Activated CD4-positive, CD25-positive, alpha-beta regulatory T cell treated with anti-CD3 and anti-CD28 coated beads, Interleukin-2, amount 50 U/mL, for 24 hours (primary cell): ENCODE data around the gene MSANTD3.
"Not testable (repeated sequence)": the region's sequence is repeated elsewhere in the genome, so short reads cannot be mapped to it uniquely, and the experiment has no call there.

Experiments used
- ATAC-seq, 2 donors: fragments of 150-1000 bp; cut with Tn5 transposase; one replicate each; pipeline ENCODE4 v1.10.0; 2021; ENCODE audit warnings: mild to moderate bottlenecking in 1 of 2, moderate library complexity in 1 of 2

MSANTD3 gene, protein sequence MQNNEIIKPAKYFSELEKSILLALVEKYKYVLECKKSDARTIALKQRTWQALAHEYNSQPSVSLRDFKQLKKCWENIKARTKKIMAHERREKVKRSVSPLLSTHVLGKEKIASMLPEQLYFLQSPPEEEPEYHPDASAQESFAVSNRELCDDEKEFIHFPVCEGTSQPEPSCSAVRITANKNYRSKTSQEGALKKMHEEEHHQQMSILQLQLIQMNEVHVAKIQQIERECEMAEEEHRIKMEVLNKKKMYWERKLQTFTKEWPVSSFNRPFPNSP

DNA sequence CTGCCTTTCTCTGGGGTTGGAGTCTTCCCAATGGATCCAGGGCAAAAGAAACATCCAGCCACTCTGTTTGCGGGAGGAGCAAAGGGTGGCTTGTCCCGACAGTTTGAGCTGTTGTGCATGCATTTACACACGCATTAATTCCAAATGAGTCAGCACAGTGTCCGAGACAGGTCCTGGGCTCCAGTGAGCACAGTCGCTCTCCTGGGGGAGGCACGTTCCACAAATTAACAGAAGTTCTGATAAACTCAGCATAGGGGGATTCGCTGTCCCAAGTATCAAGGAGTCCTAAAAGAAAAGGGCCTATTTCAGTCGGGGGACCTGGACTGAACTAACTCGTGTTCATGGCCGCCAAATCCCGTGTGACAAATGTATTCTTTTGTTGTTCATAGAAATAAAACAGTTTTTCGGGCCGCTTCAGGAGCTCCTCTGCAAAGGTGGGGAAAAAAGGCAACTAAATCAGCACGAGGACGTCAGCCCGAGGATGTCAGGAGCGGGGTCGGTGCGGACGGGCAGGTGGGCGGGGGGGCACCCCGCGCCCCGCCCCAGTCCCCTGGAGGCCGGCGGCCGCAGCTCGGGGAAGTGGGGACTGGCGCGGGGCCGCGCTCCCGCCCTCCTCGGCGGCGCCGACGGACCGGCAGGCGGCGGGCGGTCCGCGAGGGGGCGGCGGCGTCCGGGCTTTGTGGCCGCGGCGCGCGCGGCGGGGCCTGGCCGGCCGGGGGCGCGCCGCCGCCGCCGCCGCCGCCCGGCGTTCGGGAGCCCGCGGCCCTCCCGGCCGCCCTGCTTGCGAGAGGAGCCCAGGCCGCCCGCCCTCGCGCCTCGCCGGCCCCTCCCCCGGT, at the start of gene MSANTD3:
TSS of gene MSANTD3 (plus strand) at position 614 of the 836 bp plus-strand sequence. CDS start 14,796 bp downstream, outside the sequence.
- peak; percentile 77 to 85 for ATAC-seq

DNA sequence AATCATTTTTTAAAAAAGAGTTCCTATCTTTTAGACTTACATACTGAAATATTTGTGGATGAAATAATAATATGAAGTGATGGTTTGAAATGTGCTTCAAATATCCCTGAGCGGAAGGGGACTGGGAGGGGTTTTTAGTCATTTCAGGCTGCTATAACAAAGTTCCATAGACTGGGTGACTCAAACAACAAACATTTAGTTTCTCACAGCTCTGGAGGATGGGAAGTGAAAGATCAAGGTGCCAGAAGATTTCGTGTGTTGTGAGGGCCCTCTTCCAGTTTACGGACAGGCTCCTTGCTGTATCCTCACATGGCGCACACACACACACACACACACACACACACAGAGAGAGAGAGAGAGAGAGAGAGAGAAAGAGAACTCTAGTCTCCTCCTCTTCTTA, 47.1 kb upstream of the MSANTD3 start:
- no peak for ATAC-seq

DNA sequence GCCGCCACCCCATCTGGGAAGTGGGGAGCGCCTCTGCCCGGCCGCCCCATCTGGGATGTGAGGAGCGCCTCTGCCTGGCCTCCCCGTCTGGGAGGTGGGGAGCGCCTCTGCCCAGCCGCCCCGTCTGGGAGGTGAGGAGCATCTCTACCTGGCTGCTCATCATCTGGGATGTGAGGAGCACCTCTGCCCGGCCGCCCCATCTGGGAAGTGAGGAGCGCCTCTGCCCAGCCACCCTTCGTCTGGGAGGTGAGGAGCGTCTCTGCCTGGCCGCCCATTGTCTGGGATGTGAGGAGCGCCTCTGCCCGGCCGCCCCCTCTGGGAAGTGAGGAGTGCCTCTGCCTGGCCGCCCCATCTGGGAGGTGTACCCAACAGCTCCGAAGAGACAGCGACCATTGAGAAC, 34.0 kb upstream of the MSANTD3 start:
- not testable (repeated sequence) for ATAC-seq

DNA sequence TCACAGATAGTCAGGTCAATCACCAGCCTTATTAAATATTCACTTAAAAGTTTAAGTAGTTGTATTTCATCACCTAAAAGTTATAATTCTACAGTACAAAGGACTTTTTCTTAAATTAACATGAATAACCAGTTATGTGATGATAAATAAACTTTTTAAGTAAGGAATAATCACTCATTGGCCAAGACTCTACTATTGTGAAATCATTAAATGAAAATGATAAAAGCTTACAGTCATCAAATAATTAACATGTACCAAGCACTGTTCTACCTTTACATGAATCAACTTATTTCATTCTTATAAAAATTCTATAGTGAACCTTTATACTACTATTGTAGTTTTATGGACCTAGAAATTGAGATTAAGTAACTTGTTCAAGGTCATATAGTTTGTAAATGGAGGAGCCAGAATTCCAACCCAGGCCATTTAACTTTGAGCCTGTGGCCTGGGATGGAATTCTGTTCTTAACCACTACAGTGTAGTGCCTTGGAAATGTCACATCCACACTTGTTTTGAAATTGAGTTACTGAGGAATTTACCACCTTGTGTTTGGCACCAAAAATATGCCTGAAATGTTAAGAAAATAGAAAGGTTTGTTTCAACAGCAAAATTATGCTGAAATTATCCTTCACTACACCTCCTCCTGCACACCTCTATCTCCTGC, 32.8 kb upstream of the MSANTD3 start:
- no peak for ATAC-seq

DNA sequence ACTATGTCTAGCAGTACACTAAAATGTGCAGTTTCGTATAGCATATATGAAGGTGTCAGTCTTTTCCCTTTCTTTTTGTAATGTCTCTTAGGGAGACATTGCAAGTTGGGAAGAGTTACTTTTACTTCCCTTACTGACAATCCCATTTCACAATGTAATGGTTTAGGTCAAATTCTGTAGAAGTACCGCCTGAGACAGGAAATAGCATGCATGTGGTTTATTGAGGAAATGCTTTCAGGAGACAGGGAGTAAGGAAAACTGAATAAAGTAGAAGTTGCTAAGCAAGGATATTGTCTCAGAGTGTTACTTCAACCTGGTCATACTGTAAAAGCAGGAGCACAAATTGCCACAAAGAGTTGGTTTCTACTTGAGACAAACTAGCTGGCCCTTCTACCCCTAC, 32.1 kb upstream of the MSANTD3 start:
- ATAC-seq, result no peak

DNA sequence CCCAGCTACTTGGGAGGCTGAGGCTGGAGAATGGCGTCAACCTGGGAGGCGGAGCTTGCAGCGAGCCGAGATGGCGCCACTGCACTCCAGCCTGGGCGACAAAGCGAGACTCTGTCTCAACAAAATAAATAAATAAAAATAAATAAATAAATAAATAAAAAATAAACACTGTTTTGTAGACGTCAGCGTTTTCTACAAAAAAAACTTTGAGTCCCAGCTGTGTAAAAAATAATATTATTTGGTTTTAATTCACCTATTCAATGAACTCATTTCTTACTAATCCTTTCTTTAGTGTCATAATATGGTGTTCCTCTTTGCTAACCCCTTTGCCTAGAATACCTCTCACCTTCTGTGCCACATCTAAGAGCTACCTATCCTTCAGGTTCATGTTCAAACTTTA, 30.2 kb upstream of the MSANTD3 start:
- ATAC-seq, result no peak

DNA sequence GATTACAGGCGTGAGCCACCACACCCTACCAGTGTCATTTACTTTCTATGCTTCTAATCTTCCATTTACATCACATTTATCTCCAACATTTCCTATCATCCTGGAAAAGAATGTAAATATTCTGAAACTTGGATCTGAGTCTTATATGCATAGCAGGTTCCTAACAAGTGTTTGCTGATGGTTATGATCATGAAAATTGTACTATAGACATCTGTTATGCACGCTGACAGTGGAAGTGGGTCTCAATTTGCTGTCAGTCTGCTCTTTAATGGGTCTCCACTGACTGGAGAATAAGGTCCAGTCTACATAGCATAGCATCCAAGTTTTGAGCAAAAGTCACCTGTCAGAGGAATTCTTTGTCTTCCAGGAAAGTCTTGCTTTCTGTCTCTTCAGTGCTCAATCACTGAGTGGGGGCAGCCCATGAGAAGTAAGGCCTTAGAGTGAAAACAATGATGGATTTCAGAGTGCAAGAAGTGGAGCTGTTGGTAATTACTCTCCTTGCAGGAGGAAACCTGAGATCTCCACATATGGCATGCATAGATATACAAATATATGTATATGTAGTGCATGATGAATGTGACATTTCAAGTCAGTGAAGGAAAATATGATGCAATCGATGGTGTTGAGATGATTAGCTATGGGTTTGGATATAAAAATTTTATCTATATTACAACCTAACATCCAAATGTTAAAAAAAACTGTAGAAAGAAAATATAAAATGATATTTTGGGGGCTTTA, 29.2 kb upstream of the MSANTD3 start:
- ATAC-seq, result no peak

DNA sequence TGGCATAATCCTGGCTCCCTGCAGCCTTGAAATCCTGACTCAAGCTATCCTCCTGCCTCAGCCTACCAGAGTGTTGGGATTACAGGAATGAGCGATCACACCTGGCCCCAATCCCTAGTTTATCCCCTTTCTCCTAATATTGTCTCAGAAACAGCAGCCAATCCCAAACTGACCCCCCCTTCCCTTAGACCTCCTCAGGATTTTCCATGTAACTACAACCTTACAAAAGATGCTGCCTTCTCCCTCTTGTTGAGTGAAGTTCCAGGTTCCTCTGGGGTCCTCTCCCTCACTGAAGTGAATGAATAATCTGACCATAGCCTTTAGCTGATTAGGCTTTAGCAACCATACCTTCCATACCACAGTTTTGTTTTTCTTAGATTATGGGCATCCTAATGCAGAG, 25.9 kb upstream of the MSANTD3 start:
- ATAC-seq, result no peak

DNA sequence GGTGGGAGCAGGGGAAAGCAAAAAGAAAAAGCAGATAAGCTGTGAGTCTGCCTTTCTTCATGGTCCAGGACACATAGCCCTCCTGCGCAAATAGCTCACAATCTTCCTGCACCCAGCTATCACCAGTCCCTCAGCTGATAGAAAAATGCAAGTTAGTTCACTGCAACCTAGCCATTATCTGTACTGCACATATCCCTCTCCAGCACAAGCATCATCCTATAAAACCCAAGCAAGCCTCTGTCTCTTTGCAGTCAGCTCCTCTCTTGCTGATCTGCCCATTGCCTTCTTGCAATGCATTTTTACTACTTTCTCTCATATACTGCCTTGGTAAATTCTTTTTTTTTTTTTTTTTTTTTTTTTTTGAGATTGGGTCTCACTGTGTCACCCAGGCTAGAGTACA, 20.0 kb upstream of the MSANTD3 start:
- ATAC-seq, result no peak

DNA sequence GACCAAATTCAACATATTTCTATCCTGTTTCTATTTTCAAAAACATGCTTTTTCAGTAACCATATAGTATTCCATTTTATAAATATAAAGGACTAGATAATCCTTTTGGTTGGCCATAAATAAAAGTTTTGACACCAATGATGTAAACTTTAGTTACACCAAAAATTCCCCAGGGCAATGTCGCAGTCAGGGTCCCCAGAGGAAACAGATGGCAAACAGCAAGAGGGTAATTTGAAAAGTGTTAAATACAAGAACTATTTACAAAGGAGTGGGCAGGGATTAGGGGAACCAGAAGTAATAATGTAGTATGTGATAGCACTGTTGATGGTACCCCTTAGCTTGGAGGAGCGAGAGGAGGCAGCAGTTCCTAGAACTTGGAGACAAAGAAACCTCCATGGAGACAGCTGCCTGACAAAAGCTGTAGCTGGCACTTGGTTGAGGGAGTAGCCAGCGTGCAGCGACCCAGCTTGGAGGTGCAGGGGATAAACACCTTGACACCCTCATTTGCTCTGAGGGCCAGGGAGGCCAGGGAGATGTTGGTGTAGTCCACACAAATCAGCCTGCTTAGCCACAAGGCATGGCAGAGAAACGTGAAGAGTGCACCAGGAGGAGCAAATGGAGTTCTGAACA, 18.3 kb upstream of the MSANTD3 start:
- ATAC-seq, result no peak

DNA sequence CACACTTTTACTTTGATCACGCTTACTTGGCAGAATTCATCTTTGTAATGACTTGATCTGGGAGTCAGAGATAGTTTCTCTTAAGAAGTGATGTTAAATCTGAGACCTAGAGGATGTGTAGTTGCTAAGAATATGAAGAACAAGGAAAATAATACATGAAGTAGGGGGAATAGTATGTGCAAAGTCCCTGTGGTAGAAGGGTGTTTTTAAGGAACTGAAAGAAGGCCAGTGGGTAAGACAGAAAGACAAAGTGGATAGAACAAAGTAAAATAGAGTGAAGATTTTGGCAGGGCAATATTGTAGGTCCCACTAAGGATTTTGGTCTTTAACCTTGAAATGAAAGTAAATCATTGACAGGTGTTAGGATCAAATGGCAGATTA, 17.8 kb upstream of the MSANTD3 start:
- ATAC-seq, result no peak

DNA sequence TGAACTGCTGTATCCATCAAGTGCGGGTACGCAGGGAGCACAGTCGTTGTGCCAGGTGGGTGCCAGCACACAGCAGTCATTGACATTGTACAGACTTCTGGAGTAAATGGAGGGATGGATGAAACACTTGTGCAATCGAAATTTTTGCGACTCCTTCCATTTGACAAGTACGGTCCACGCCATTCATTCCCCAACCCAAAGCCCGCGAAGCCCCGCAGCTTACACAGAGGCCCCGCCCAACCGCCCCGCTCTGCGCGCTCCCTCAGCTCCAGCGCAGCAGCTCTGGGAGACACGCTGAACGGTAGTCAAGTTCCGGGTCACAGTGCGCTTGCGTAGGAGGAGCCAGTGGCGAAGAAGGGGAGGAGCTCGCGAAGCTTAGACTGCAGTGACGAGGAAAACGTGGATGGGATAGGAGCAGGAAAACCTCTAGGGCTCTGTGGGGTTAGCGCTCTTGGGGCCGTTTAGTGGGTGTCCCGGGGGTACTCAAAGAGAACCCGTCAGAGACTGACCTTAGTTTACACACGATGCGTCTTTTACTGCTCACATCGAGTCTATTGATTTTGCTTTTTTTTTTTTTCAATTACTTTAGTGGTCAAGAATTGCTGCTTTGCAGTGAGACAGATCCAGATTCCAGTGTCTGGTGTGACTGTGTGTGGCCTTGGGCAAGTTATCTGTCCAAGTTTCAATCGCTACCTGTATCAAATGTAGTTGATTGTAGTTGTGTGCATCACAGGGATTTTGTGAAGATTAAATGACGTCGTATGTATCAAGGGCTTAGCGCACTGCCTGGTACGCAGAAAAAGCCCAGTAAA, 15.3 kb upstream of the MSANTD3 start:
- ATAC-seq, result peak; percentile 99 to 100

DNA sequence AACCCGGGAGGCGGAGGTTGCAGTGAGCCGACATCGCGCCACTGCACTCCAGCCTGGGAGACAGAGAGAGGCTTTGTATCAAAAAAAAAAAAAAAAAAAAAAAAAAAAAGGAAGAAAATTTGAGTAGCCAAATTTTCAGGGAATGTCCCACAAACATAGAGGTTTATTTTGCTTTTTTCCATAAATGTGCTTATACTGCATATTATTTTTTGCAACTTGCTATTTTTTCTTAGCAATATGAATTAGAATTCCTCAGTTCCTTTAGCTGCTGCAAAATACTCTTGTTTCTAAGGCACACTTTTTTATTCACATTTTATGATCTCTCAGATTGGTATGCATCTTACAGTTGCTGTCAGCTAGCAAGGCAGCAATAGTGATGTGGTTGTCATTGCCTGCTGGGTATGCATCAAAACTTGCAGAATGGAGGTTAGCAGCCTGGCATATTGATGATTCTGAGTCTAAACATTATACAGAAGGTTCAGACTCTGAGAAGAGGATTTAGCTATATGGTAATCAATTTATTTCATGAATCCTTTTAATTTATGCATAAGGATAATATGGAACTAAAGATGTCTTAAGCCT, 13.0 kb upstream of the MSANTD3 start:
- no peak for ATAC-seq

DNA sequence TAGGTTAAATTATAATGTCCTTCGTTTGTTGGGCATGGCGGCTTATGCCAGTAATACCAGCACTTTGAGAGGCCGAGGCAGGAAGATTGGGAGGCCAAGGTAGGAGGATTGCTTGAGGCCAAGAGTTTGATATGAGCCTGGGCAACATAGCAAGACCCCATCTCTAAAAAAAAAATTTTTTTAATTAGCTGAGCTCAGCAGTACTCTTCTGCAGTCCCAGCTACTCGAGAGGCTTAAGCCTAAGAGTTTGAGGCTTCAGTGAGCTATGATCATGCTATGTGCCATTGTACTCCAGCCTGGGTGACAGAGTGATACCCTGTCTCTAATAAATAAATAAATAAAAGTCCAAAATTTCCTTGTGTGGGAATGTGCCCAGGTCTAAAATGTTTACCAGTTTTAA, 9.1 kb upstream of the MSANTD3 start:
- ATAC-seq, result no peak

DNA sequence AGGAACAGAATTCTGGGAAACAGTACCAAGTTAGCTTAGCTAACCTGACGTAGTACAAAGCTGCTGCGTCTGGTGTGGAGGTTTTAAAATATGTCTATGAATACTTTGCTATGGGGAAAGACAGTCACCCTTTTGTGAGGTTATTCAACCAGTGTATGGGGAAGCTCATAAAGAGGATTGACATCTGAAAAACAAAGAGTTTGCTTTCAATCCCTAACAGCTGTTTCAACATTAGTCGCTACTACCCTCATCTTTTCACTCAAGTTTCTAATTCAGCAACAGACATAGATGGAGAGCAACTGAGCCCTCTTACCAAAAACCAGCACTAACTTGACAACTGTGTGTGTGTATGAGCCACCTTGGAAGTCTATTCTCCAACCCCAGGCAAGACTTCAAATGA, 7.8 kb upstream of the MSANTD3 start:
- no peak for ATAC-seq

DNA sequence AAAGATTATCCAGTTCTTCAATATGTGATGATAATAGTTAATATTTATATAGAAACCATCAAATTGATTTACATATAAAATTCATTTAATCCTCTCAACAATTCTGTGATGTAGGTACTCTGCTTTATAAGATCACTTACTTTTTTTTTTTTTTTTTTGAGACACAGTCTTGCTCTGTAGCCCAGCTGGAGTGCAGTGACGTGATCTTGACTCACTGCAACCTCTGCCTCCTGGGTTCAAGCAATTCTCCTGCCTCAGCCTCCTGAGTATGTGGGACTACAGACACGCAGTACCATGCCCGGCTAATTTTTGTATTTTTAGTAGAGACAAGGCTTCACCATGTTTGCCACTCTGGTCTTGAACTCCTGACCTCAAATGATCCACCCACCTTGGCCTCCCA, 5.8 kb upstream of the MSANTD3 start:
- not testable (repeated sequence) for ATAC-seq

DNA sequence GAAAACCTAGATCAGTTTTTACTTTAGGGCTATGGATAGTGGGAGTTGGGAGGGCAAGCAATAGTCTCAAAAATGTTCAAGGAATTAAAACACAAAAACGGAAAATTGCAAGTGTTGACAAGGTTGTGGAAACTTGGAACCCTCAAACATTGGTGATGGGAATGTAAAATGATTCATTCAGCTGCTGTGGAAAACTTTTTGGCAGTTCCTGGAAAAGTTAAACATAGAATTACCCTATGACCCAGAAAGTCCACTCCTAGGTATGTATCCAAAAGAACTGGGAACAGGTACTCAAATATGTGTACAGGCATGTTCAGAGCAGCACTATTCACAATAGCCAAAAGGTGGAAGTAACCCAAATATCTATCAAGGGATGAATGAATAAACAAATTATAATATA, 1.2 kb upstream of the MSANTD3 start:
- no peak for ATAC-seq

DNA sequence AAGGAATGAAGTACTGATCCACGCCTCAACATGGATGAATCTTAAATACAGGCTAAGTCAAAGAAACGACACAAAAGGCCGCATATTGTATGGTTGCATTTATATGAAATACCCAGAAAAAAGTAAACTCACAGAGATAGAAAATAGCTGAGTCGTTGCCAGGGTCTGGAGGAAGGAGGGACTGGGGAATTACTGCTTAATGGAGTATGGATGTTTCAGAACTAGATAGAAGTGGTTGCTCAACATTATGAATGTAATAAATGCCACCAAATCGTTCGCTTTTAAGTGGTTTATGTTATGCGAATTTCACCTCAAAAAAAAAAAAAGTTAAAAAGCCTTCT, 784 bp upstream of the MSANTD3 start:
- no peak for ATAC-seq

DNA sequence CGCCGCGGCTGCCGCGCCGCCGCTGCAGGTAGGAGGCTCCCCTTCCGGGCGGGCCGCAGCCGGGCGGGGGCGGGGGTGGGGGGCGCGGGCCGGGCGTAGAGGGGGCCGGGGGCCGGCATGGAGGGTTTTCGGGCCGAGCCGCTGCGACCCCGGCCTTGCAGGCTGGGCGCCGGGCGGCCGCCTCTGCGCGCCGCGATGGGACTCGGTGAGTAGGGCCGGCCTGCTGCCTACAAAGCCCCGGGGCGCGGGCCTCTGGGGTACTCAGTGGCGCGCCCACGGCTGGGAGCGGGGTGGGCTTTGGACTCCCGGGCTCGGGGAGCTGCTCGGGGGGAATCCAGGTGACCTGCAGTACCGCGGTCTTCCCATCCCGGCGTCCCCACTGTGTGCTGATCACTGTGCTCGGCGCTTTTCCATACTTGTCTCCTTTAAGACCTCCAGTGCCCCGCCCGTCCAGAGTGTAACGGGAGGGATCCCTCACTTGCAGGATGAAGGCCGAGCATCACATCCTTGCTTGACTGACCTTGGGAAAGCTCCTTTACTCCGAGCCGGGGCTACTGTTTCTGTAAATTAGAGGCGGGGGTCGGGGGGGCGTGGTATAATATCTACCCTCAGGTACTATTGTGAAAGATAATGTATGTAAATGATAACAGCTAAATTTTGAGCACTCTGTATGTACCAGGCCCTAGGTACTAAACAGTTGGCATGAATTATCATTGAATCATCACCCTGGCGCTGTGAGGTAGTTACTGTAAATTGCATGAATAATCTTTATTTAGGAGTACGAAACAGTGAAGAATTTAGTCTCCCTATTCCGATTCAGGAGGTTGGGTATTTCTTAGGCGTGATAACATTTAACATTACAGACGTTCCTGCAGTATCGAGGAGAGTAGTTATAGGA, 672 bp downstream of the MSANTD3 start:
- peak; percentile 51 to 60 for ATAC-seq
